ENCODE data around the gene NCF2. TPM values are rescaled to one million over a fixed set of nuclear protein-coding genes. Genes with fewer than 3 reads are reported as not detected.

NCF2 gene, protein sequence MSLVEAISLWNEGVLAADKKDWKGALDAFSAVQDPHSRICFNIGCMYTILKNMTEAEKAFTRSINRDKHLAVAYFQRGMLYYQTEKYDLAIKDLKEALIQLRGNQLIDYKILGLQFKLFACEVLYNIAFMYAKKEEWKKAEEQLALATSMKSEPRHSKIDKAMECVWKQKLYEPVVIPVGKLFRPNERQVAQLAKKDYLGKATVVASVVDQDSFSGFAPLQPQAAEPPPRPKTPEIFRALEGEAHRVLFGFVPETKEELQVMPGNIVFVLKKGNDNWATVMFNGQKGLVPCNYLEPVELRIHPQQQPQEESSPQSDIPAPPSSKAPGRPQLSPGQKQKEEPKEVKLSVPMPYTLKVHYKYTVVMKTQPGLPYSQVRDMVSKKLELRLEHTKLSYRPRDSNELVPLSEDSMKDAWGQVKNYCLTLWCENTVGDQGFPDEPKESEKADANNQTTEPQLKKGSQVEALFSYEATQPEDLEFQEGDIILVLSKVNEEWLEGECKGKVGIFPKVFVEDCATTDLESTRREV
- 1.0 to 3.3 TPM (median 2.7 TPM) in 5 replicates for total RNA-seq (2022; extraction: Qiagen RNA extraction; ENCODE audit: low read depth)

DNA sequence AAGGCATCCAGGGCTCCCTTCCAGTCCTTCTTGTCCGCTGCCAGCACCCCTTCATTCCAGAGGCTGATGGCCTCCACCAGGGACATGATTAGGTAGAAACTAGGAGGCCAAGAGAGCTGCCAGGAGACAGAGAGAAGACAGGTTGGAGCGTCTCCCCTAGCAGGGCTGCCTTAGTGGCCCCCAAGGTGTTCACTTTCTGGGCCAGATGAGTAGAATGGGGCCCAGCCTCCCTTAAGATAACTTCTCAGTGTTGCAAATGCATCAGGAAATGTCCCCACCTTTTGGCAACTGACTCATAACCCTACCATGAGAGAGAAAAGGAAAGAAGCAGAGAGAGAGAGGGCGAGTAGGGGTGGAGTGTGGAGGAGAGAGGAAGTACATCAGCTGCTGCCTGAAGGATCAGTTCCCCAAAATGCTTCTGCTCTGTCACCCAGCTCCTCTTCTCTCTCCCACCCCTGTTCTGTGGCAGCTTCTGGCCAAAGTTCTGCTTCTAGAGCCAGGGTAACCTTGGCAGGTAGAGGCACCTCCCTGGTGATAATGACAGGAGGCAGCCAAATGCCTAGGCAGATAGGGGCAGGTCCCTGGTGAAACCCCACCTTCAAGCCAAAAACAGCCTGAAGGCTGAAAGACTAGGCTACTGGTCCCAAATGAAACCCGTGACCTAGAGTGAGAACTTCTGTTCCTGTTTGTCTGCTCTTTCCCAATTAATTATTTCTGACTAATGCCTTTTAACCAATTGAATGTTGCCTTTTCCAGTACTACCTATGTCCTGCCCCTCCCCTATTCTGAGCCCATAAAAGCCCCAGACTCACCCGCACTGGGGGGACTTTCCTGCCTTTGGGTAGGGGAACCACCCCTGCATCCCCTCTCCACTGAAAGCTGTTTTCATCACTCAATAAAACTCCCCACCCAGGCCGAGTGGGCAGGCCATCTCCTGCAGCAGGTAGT lies at the start of gene NCF2:
Gene NCF2, minus strand, starts transcription at position 216 of the 948 bp plus-strand sequence. Its CDS starts 130 bp downstream, at position 86.

DNA sequence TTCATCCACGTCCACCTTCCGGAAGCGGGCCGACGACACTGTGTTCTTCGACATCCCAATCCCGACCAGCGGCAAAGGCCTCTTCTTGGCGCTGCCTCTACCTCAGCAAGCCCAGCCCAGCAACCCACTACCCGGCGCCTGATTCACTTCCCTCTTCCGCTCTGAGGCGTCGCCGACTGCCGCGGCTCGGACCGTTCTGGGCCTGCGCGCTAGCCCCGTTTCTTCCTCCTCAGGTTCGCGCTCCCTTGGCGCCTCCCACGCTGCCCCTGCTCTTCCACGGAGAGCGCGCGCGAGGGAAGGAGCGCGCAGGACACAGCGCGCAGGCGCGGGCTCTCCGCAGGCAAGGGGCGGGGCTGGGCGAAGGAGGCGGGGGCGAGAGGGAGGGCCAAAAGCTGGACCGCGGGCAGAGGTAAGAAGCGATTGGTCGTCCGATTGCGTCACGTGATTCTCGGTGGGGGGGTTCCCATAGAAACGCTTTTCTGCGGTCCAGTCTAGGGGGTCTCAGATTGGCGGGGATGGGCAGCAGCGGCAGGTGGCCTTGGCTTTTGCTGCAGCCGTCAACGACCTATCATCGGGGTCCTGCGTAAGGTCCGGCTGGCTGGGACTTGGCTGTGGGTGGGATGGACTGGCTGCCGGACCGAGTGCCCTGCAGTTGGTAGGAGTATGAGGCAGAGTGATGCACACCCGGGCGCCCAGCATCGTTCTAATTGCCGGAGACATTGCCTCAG lies 45.5 kb upstream of the NCF2 start, which contains the start of gene ARPC5:
Gene ARPC5, minus strand, starts transcription at position 178 of the 728 bp plus-strand sequence. Its CDS starts 124 bp downstream, at position 54.

Other genes with a start within 250 kb of the NCF2 start
- gene NMNAT2, start 172.1 kb downstream of the NCF2 start, total RNA-seq (2022; extraction: Qiagen RNA extraction; ENCODE audit: low read depth): 0.42 to 1.5 TPM (median 0.62 TPM) in 5 replicates
- 33.6 to 42.3 TPM (median 36.1 TPM) in 5 replicates for gene SMG7, start 118.0 kb downstream of the NCF2 start, total RNA-seq (2022; extraction: Qiagen RNA extraction; ENCODE audit: low read depth)
- gene ARPC5, start 45.3 kb upstream of the NCF2 start, total RNA-seq (2022; extraction: Qiagen RNA extraction; ENCODE audit: low read depth): 123 to 181 TPM (median 175 TPM) in 5 replicates
- gene APOBEC4, start 62.9 kb upstream of the NCF2 start, total RNA-seq (2022; extraction: Qiagen RNA extraction; ENCODE audit: low read depth): not detected in 5 replicates
- gene RGL1, start 214.7 kb upstream of the NCF2 start, total RNA-seq (2022; extraction: Qiagen RNA extraction; ENCODE audit: low read depth): 0.58 to 0.87 TPM (median 0.82 TPM) in 5 replicates